Ascending aorta (tissue), 2 donors: ENCODE measurements around the gene DNMT1. TPM values are rescaled to one million over a fixed set of nuclear protein-coding genes. Genes with fewer than 3 reads are reported as not detected.

Experiments
- DNase-seq, 2 donors: peaks; one replicate each; pipeline ENCODE4 v3.0.0-alpha.2; 2019; ENCODE audit warnings: low spot score in 2 of 2
- H3K27ac ChIP-seq, 2 donors: fragments of 200-600 bp; sonication (generic); one replicate each; pipeline ENCODE4 v1.5.1; 2016 to 2017; ENCODE audit warnings: mild to moderate bottlenecking in 1 of 2
- H3K27me3 ChIP-seq: fragments of 200-600 bp; sonication (generic); one replicate; pipeline ENCODE4 v1.5.1; 2017
- H3K36me3 ChIP-seq, 2 donors: fragments of 200-600 bp; sonication (generic); one replicate each; pipeline ENCODE4 v1.5.1; 2016
- H3K4me1 ChIP-seq, 2 donors: fragments of 200-600 bp; sonication (generic); one replicate each; pipeline ENCODE4 v1.5.1; 2016 to 2017; ENCODE audit warnings: mild to moderate bottlenecking in 1 of 2
- H3K4me3 ChIP-seq, 2 donors: fragments of 200-600 bp; sonication (generic); one replicate each; pipeline ENCODE4 v1.5.1; 2016 to 2017; ENCODE audit warnings: mild to moderate bottlenecking in 1 of 2
- H3K9me3 ChIP-seq, 2 donors: fragments of 200-600 bp; sonication (generic); one replicate each; pipeline ENCODE4 v1.5.1; 2016
- intact Hi-C: fragments of 100-400 bp; cut with DNase I; formaldehyde crosslinking; loops from one replicate; pipeline ENCODE4 v1.15.1; 2023
- total RNA-seq: library from RNA; depleted of rRNA; stranded (reverse); fragments of >200 nt; gene quantifications from one replicate; pipeline ENCODE4 v1.1.0, GENCODE V29; 2016
- TF ChIP-seq, protein P1 (sequence below), 3 experiments: fragments of 200-600 bp in 2 of 3; fragments of 450-650 bp in 1 of 3; sonication (generic) in 2 of 3; IDR thresholded peaks; one replicate each; pipeline ENCODE4 v1.5.1; 2016 to 2019; ENCODE audit warnings: antibody characterized with exemption in 3 of 3, mild to moderate bottlenecking in 1 of 3, moderate library complexity in 1 of 3

Gene DNMT1
- total RNA-seq, 1 donor from 2014 or later = 54.0 TPM

DNA sequence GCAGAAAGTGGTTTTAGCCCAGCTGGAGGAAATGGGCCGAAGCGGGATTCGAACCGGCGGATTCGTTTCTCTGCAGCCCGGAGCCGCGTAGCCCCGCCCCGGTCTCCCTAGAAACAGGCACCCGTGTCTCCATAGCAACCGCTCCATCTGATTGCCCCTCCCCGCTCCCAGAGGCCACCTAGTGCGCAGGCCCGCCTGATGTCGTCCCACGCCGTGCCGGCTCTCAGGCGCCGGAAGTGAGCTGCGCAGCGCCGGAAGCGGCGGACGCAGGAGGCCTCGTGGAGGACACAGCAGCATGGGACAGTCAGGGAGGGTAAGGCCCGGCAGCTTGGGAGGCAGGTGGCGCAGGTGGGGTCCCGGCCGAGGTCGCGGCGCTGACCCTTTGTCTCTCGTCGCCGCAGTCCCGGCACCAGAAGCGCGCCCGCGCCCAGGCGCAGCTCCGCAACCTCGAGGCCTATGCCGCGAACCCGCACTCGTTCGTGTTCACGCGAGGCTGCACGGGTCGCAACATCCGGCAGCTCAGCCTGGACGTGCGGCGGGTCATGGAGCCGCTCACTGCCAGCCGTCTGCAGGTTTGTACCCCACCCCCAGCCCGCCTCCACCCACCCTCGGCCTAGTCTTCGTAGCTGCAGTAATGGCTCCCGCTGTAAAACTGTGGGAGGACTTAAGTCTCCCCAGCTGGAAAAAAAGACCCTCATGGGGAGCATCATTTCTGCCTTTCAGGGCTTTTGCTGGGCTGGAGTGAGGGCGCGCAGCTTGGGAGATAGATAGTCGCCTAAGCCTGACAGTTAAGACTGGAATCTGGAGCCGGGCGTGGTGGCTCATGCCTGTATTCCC is 88.4 kb downstream of the DNMT1 start, which contains the start of gene PPAN:
Gene PPAN, plus strand, starts transcription at position 263 of the 837 bp plus-strand sequence. Its CDS starts 33 bp downstream, at position 296.
- Histone ChIP-seq H3K27ac (peak within 1 kb of the TSS; percentile 60 to 69), H3K9me3 (no peaks in the 10 kb centered on the region)
- intact Hi-C loops = loop anchor here (1.0 to 10.0 kb wide), 2 partner anchors 13 to 172 kb away; partner anchors contain the start of genes EIF3G and OLFM2

DNA sequence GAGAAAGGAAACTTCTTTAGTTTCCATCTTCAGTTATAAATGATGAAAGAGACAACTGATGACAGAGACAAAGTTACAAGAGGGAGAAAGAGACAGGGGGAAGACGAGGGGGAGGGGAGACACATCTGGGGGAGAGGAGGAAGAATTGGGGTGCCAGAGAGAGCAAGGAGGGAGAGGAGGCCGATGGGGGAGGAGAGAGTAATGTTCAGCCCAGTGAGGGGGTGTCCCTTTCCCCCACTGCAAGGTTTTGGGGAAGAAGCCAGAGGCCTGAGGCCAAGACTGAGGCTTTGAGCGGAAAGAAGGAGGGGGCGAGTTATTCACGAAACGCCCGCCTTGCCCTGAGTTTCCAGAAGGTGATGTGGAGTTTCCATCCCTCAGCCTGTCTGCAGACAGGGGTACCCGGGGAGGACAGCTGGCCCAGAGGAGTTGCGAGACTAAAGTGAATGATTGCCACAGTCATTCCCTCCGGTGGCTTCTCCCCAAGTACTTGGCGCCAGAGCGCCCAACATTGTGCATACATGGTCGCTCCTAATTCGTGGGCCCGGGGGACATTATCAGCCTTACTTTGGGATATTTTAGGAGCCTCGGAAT is 89.1 kb downstream of the DNMT1 start:
- DNase-seq = peak in 1 of 2 donors; percentile 69
- intact Hi-C loops = loop anchor here (1.0 to 10.0 kb wide), 2 partner anchors 14 to 171 kb away; partner anchors contain the start of genes EIF3G and OLFM2
- TF ChIP-seq, protein P1, sequence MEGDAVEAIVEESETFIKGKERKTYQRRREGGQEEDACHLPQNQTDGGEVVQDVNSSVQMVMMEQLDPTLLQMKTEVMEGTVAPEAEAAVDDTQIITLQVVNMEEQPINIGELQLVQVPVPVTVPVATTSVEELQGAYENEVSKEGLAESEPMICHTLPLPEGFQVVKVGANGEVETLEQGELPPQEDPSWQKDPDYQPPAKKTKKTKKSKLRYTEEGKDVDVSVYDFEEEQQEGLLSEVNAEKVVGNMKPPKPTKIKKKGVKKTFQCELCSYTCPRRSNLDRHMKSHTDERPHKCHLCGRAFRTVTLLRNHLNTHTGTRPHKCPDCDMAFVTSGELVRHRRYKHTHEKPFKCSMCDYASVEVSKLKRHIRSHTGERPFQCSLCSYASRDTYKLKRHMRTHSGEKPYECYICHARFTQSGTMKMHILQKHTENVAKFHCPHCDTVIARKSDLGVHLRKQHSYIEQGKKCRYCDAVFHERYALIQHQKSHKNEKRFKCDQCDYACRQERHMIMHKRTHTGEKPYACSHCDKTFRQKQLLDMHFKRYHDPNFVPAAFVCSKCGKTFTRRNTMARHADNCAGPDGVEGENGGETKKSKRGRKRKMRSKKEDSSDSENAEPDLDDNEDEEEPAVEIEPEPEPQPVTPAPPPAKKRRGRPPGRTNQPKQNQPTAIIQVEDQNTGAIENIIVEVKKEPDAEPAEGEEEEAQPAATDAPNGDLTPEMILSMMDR (IDR thresholded peaks at IDR 0.05) = no peak
- Histone ChIP-seq H3K4me1 (peaks cover 3 to 7% of the 10 kb centered on the region in 2 donors), H3K4me3 (peak overlapping the region in 1 of 2 donors; percentile 88), H3K27ac (peak overlapping the region; percentile 11 to 69), H3K27me3 (no peaks in the 10 kb centered on the region), H3K9me3 (no peaks in the 10 kb centered on the region), H3K36me3 (peaks cover 33% of the 10 kb centered on the region in 2 donors)

More for the DNA sequence above, 88.4 kb downstream of the DNMT1 start, which contains the start of gene PPAN:
- Histone ChIP-seq H3K4me3 (peak within 1 kb of the TSS; percentile 69 to 88), H3K36me3 (peaks cover 38 to 40% of the 10 kb centered on the region in 2 donors), H3K4me1 (peaks cover 3 to 7% of the 10 kb centered on the region in 2 donors), H3K27me3 (no peaks in the 10 kb centered on the region)
- TF ChIP-seq, protein P1 (IDR thresholded peaks at IDR 0.05) = no peak
- DNase-seq = peak; percentile 91 to 98

DNA sequence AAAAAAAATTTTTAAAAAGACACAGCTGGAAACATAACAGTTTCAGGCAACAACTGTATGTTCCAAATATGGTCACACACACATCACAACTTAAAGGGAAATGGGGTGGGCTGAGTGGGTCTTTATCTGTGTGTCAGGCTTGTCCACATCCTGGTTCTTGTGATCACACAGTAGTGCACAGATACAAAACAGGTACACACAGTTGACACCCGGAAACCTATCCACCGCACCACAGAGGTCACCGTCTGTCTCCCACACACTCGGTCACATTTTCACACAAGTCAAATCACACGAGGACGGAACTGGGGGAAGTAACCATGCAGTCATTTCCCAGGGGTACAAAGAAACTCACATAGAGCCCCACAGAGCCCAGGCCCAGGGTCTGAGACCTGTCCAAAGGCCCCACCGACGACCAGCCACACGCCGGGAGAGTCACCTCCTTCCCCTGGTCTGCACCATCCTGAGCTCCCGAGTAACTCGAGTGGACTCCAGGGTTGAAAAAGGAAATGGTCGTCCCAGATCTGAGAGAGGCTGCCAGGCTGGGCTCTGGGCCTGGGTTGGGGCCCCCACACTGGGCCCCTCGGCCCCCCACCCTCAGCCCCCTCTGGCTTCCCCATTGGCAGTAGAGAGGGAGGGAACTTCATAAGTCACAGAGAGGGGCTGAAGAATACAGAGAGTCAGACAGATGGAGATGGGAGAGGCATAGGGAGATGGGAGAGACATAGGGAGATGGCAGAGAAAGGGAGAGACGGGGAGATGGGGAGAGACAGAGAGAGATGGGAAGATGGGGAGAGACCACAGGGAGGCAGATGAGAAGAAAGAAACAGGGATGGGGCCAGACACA is 89.9 kb downstream of the DNMT1 start:
- H3K36me3 ChIP-seq = peaks cover 25 to 26% of the 10 kb centered on the region in 2 donors
- intact Hi-C loops = loop anchor here (10.0 kb wide), 1 partner anchor 170 kb away; the partner anchor contains the start of gene OLFM2
- no peaks in the 10 kb centered on the region for H3K9me3 ChIP-seq
- peaks cover 3 to 7% of the 10 kb centered on the region in 2 donors for H3K4me1 ChIP-seq
- no peak overlapping the region for H3K4me3 ChIP-seq
- DNase-seq = no peak
- H3K27me3 ChIP-seq = no peaks in the 10 kb centered on the region
- TF ChIP-seq, protein P1 (IDR thresholded peaks at IDR 0.05) = no peak
- peak overlapping the region in 1 of 2 donors; percentile 69 for H3K27ac ChIP-seq

DNA sequence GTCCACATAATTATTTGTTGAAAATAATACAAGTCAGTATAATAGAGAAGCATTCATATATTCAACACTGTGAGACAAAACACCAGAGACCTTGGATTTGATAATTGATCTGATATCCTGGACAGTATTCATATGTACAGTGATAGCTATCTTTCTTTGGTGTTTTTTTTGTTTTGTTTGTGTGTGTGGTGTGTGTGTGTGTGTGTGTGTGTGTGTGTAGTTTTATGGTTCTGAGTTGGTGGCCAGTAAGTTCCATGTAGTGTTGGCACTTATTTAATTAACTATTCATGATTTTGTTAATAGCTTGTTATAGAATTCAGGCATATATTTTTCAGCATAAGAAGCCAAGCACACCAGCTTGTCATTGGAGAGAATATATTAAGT is 90.6 kb downstream of the DNMT1 start:
- intact Hi-C loops = loop anchor here (10.0 kb wide), 1 partner anchor 169 kb away; the partner anchor contains the start of gene OLFM2
- no peaks in the 10 kb centered on the region for H3K27me3 ChIP-seq
- no peaks in the 10 kb centered on the region for H3K9me3 ChIP-seq
- no peak overlapping the region for H3K4me3 ChIP-seq
- no peak for DNase-seq
- peaks cover 18% of the 10 kb centered on the region in 2 donors for H3K36me3 ChIP-seq
- peaks cover 3 to 7% of the 10 kb centered on the region in 2 donors for H3K4me1 ChIP-seq
- no peak overlapping the region for H3K27ac ChIP-seq
- TF ChIP-seq, protein P1 (IDR thresholded peaks at IDR 0.05) = no peak

DNA sequence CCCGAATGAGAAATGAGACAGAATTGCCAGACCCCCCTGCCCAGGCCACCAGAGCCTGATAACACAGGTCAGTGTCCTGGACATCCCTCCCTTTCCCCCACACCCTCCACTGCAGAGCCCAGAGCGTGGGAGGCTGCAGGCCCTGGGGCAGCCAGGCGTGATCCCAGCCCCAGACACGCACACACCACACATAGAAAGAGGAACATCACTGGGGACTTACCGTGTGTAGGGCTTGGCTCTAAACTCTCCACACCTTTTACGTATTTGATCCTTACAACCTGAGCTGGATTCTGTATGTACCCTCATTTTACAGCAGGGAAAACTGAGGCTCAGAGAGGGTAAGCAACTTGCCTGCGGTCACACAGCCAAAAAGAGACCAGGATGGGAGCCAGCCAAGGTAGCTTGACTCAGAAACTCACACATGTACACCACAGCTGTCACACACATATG is 91.9 kb downstream of the DNMT1 start:
- Histone ChIP-seq H3K27me3 (no peaks in the 10 kb centered on the region), H3K9me3 (no peaks in the 10 kb centered on the region), H3K27ac (no peak overlapping the region), H3K4me1 (peaks cover 3 to 7% of the 10 kb centered on the region in 2 donors), H3K4me3 (no peak overlapping the region), H3K36me3 (peaks cover 5% of the 10 kb centered on the region in 2 donors)
- intact Hi-C loops = loop anchor here (10.0 kb wide), 1 partner anchor 168 kb away; the partner anchor contains the start of gene OLFM2
- no peak for DNase-seq
- TF ChIP-seq, protein P1 (IDR thresholded peaks at IDR 0.05) = no peak
